T-helper 2 cell treated with Interferon-gamma antibody and Interleukin-4, amounts not matched to agents 5 μg/mL and 100 μg/mL, for 36 hours (primary cell): ENCODE data around the gene NLN.

Experiments
- DNase-seq: peaks from one replicate; pipeline ENCODE4 v3.0.0; 2021; ENCODE audit warnings: low spot score
- H3K27ac Mint-ChIP-seq: one replicate; pipeline ENCODE4 v1.8.0; 2021; ENCODE audit warnings: mild to moderate bottlenecking, mixed read lengths
- H3K27me3 Mint-ChIP-seq: one replicate; pipeline ENCODE4 v1.8.0; 2021; ENCODE audit warnings: low read depth, mixed read lengths
- H3K36me3 Mint-ChIP-seq: one replicate; pipeline ENCODE4 v1.8.0; 2021; ENCODE audit warnings: low read depth, mixed read lengths
- H3K4me1 Mint-ChIP-seq: one replicate; pipeline ENCODE4 v1.8.0; 2021; ENCODE audit warnings: low read depth, mixed read lengths
- H3K4me3 Mint-ChIP-seq: one replicate; pipeline ENCODE4 v1.8.0; 2022; ENCODE audit warnings: mild to moderate bottlenecking, moderate library complexity, mixed read lengths
- H3K9me3 Mint-ChIP-seq: one replicate; pipeline ENCODE4 v1.8.0; 2021; ENCODE audit warnings: mixed read lengths

Gene NLN

GRCh38 chr5:65813174-65813573 is 91.2 kb downstream of the NLN start:
- Mint-ChIP-seq H3K9me3 (no peaks in the 10 kb centered on the region), H3K27ac (no peak overlapping the region), H3K27me3 (no peaks in the 10 kb centered on the region), H3K36me3 (peaks cover 7% of the 10 kb centered on the region), H3K4me1 (peaks cover 13% of the 10 kb centered on the region), H3K4me3 (peak overlapping the region; percentile 20)
- no peak for DNase-seq

DNA sequence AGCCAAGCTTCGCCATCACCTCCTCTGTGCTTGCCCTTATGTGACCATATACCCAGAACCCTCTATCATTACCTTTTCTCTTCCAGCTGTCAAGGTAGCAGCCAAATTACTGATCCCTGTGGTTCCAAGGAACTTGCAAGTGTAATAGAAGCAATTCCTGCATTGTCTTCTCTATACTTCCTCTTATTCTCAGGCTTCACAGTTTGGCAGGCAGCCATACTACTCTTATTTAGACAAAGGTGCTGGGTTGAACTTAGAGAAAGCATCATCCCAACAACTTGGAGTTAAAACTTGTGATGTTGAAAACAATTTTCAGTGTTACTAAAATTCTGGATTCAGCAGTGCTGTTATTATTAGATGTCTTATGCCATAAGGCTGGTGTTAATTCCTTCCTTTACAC is 93.2 kb downstream of the NLN start:
- no peaks in the 10 kb centered on the region for H3K9me3 Mint-ChIP-seq
- H3K4me3 Mint-ChIP-seq, result no peak overlapping the region
- no peaks in the 10 kb centered on the region for H3K27me3 Mint-ChIP-seq
- H3K4me1 Mint-ChIP-seq, result peaks cover 19% of the 10 kb centered on the region
- peaks cover 2% of the 10 kb centered on the region for H3K36me3 Mint-ChIP-seq
- H3K27ac Mint-ChIP-seq, result no peak overlapping the region
- DNase-seq, result no peak

DNA sequence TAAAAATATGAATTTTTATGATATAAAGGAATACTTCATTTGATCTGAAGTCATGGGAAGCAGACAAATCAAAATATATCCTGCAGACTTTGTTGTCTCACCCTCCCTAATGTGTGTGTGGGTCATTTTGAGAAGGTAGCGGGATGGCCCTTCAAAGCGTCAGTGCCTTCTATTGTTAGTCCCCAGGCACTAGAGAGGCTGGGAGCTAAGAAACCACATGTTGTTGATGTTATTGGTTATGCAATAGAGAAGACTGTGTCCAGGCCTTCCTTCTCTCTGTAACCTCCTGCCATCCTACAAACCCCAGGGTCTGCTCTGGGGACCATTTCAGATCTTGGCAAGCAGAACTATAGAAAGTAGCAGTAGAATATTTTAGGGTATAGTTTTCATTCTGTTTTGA is 94.7 kb downstream of the NLN start:
- no peaks in the 10 kb centered on the region for H3K9me3 Mint-ChIP-seq
- peaks cover 21% of the 10 kb centered on the region for H3K4me1 Mint-ChIP-seq
- peaks cover 2% of the 10 kb centered on the region for H3K36me3 Mint-ChIP-seq

DNA sequence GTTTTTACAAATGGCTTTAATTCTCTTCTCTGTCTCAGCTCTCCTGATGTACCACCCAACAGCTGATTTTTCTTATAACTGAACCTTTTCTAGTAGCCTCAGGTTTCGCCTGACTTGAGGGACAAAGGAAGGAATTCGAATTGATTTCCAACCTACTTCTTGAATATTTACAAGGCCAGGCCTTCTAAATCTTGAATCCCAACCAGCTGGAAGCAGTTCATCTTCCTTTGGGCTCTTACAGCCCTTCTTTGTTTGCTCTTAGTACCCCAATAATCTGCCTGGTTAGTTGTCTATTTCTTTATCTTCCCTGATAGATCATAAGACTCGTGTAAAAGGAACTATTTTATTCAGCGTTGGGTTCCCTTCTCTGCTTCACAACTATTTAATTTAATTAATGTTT is 95.9 kb downstream of the NLN start:
- Mint-ChIP-seq H3K36me3 (peaks cover 2% of the 10 kb centered on the region), H3K27me3 (no peaks in the 10 kb centered on the region), H3K9me3 (no peaks in the 10 kb centered on the region), H3K4me3 (no peak overlapping the region), H3K4me1 (peaks cover 13% of the 10 kb centered on the region), H3K27ac (no peak overlapping the region)
- no peak for DNase-seq

More for the DNA sequence above, 94.7 kb downstream of the NLN start:
- Mint-ChIP-seq H3K4me3 (no peak overlapping the region), H3K27me3 (no peaks in the 10 kb centered on the region), H3K27ac (no peak overlapping the region)
- no peak for DNase-seq

DNA sequence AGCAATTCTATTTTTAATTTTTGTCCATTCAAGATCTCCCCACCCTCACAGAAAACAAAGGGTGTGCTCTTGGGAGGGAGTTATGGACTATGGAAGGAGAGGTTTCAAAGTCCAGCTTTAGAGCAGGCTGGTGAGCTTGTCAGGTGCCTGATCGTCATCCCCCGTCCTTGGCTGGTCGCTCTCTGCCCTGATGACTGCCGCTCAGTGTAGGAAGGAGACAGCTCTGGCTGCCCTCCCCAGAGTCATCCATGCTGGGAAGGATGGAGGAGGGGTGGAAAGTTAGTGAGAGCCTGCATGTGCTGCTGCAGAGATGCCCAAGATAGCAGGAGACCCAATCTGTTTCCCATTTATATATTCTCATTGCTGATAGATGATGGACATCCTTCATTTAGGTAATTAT is 96.6 kb downstream of the NLN start:
- no peak for DNase-seq
- Mint-ChIP-seq H3K27me3 (no peaks in the 10 kb centered on the region), H3K27ac (no peak overlapping the region), H3K4me1 (peaks cover 8% of the 10 kb centered on the region), H3K9me3 (no peaks in the 10 kb centered on the region), H3K36me3 (no peaks in the 10 kb centered on the region), H3K4me3 (no peak overlapping the region)

DNA sequence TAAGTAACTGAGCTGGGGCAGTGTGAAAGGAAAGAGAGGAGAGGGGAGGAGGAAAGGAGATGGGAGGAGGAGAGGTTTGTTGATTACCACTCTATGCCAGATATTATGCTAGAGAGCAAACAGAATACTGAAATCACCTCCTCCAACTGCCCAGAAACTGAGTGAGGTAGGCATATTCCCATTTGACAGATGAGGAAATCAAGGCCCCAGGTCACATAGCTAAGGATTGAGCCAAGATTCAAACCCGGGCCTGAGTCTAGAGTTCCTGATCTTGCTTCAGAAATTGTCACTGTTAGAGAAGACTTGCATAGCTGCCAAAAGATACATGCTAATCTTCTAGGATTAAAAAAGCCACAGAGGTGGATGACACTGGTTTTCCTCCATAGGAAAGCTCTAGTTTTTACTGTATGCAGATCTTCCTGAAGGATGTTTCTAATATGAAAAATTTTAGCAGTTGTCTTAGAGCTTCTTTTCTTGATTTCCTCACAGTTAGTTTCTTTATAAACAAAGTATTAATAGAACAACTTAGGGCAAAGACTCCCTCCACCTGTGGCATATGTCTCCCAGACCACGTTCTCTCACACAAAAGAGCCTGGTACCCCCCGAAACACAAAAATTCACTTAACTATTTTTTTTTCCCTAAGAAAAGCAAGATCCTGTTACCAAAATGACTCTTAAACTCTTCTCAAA is 97.4 kb downstream of the NLN start:
- Mint-ChIP-seq H3K36me3 (no peaks in the 10 kb centered on the region), H3K27me3 (no peaks in the 10 kb centered on the region), H3K4me1 (peaks cover 9% of the 10 kb centered on the region), H3K9me3 (no peaks in the 10 kb centered on the region), H3K4me3 (no peak overlapping the region), H3K27ac (no peak overlapping the region)
- DNase-seq, result no peak

DNA sequence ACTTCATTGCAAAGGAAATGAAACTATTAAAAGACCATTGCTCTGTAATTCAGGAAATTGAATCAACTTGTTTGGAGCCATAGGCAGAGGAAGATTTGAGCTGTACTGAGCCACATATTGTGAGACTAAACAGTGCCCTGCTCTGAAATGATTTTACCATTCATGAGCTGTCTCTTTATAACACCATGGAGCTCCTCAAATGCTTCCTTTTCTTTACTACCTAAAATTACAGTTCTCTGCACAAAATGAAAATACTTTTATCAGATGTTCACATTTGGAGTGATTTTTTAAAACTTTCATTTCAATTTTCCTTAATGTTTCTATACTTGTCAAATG is 97.9 kb downstream of the NLN start:
- no peaks in the 10 kb centered on the region for H3K27me3 Mint-ChIP-seq
- no peak for DNase-seq
- no peak overlapping the region for H3K4me3 Mint-ChIP-seq
- no peaks in the 10 kb centered on the region for H3K9me3 Mint-ChIP-seq
- peaks cover 10% of the 10 kb centered on the region for H3K4me1 Mint-ChIP-seq
- no peaks in the 10 kb centered on the region for H3K36me3 Mint-ChIP-seq
- no peak overlapping the region for H3K27ac Mint-ChIP-seq

DNA sequence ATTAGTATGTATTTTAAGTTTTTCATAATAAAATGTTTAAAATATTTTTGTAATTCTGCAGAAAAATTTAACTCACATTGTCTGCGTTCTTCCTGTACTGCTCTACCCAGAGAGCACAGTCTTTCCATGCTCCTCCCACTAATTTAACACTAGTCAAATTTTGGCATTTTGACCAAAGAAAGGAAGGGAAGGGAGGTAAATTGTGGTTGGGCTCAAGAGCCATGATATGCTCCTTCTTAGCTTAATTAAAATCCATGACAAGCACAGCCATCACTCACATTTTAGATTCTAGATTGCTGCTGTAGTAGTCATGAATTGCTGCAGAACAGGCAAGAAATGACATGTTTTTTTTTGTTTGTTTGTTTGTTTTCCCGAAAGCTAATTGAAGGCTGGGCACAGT is 98.4 kb downstream of the NLN start:
- no peak overlapping the region for H3K4me3 Mint-ChIP-seq

GRCh38 chr5:65821966-65822365 is 100.0 kb downstream of the NLN start:
- Mint-ChIP-seq H3K27me3 (no peaks in the 10 kb centered on the region), H3K4me1 (peaks cover 24% of the 10 kb centered on the region), H3K27ac (no peak overlapping the region), H3K4me3 (no peak overlapping the region), H3K9me3 (no peaks in the 10 kb centered on the region), H3K36me3 (no peaks in the 10 kb centered on the region)
- DNase-seq, result no peak

More for the DNA sequence above, 98.4 kb downstream of the NLN start:
- Mint-ChIP-seq H3K27me3 (no peaks in the 10 kb centered on the region), H3K27ac (no peak overlapping the region), H3K36me3 (no peaks in the 10 kb centered on the region), H3K4me1 (peaks cover 13% of the 10 kb centered on the region), H3K9me3 (no peaks in the 10 kb centered on the region)
- no peak for DNase-seq

DNA sequence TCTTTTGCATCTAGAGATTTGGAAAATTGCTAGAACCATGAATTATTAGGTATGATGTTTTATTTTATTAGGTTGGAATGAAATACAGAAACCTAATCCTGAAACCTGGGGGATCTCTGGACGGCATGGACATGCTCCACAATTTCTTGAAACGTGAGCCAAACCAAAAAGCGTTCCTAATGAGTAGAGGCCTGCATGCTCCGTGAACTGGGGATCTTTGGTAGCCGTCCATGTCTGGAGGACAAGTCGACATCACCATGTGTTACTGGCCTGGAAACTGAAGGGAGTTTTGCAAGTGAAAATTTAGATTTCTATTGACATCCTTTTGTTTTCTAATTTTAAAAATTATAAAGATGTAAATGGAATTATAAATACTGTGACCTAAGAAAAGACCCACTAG is 100.7 kb downstream of the NLN start:
- Mint-ChIP-seq H3K9me3 (no peaks in the 10 kb centered on the region), H3K4me3 (no peak overlapping the region), H3K4me1 (peaks cover 24% of the 10 kb centered on the region), H3K36me3 (no peaks in the 10 kb centered on the region), H3K27ac (no peak overlapping the region), H3K27me3 (no peaks in the 10 kb centered on the region)
- no peak for DNase-seq

DNA sequence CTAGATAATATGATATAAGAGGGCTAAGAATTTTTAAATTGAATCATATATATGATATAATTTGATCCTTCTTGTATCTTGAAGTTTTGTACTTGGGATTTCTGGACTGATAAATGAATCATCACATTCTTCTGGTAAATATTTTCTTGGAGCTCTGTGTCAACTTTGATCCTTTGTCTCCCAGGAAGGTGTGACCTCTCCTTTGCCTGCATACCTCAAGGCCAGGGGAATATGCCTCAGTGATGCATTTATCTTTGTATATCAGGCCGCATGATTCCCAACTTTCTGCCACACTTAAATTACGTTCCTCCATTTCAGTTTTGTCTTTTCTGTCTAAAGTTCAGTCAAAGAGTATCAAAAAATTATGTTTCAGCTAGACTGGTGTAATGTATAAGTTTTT is 101.2 kb downstream of the NLN start:
- Mint-ChIP-seq H3K27ac (no peak overlapping the region), H3K4me1 (peaks cover 24% of the 10 kb centered on the region), H3K36me3 (no peaks in the 10 kb centered on the region), H3K27me3 (no peaks in the 10 kb centered on the region), H3K4me3 (no peak overlapping the region), H3K9me3 (no peaks in the 10 kb centered on the region)
- DNase-seq, result no peak

GRCh38 chr5:65823845-65824445 is 101.9 kb downstream of the NLN start:
- Mint-ChIP-seq H3K27ac (no peak overlapping the region), H3K36me3 (no peaks in the 10 kb centered on the region), H3K9me3 (no peaks in the 10 kb centered on the region), H3K4me3 (no peak overlapping the region), H3K4me1 (peaks cover 24% of the 10 kb centered on the region), H3K27me3 (no peaks in the 10 kb centered on the region)
- no peak for DNase-seq

- Mint-ChIP-seq H3K9me3 (no peaks in the 10 kb centered on the region), H3K27me3 (no peaks in the 10 kb centered on the region), H3K4me3 (no peak overlapping the region), H3K4me1 (peaks cover 16% of the 10 kb centered on the region), H3K27ac (no peak overlapping the region), H3K36me3 (no peaks in the 10 kb centered on the region)
- DNase-seq, result no peak
These were observed 103.7 kb downstream of the NLN start for GRCh38 chr5:65825408-65826328.
